Measurements from ENCODE around the gene PAAF1. TPM values are rescaled to one million over a fixed set of nuclear protein-coding genes. Genes with fewer than 3 reads are reported as not detected.
A peak's percentile ranks its signal among the peaks of the same experiment; 100 is the strongest.

Gene PAAF1
- 10 to 100 TPM; 32.0 to 40.6 TPM for total RNA-seq

- no peaks in the 10 kb centered on the region for H3K27me3 Mint-ChIP-seq
- peak; percentile 97 for ATAC-seq (replicated peaks)
- peaks cover 7% of the 10 kb centered on the region for H3K4me1 Mint-ChIP-seq
- peak within 1 kb of the TSS; percentile 97 for H3K27ac Mint-ChIP-seq
- no peaks in the 10 kb centered on the region for H3K9me3 Mint-ChIP-seq
- H3K36me3 Mint-ChIP-seq (ENCODE audit: low read depth) = peaks cover 55% of the 10 kb centered on the region
- peak within 1 kb of the TSS; percentile 94 for H3K4me3 Mint-ChIP-seq
Observed at GRCh38 chr11:73876424-73877310, at the start of gene PAAF1, which contains the start of gene COA4. TSS of gene PAAF1 (plus strand) at chr11:73876999. CDS start at chr11:73877022, 23 bp downstream. TSS of gene COA4 (minus strand) at chr11:73876846. CDS start at chr11:73873378, 3,468 bp downstream.

GRCh38 chr11:73830261-73830660 is 46.5 kb upstream of the PAAF1 start:
- no peaks in the 10 kb centered on the region for H3K9me3 Mint-ChIP-seq
- peaks cover 63% of the 10 kb centered on the region for H3K36me3 Mint-ChIP-seq (ENCODE audit: low read depth)
- H3K27me3 Mint-ChIP-seq = no peaks in the 10 kb centered on the region
- no peak for ATAC-seq (replicated peaks)
- H3K4me1 Mint-ChIP-seq = no peaks in the 10 kb centered on the region
- H3K4me3 Mint-ChIP-seq = no peak overlapping the region
- H3K27ac Mint-ChIP-seq = no peak overlapping the region

- Mint-ChIP-seq H3K27ac (no peak overlapping the region), H3K27me3 (no peaks in the 10 kb centered on the region), H3K4me3 (no peak overlapping the region), H3K36me3 (ENCODE audit: low read depth) (peaks cover 39% of the 10 kb centered on the region), H3K9me3 (no peaks in the 10 kb centered on the region), H3K4me1 (no peaks in the 10 kb centered on the region)
- no peak for ATAC-seq (replicated peaks)
Observed at GRCh38 chr11:73833067-73833466, 43.7 kb upstream of the PAAF1 start.

- H3K27ac Mint-ChIP-seq = no peak overlapping the region
- H3K36me3 Mint-ChIP-seq (ENCODE audit: low read depth) = peaks cover 18% of the 10 kb centered on the region
- H3K4me3 Mint-ChIP-seq = no peak overlapping the region
- ATAC-seq (replicated peaks) = no peak
- H3K9me3 Mint-ChIP-seq = no peaks in the 10 kb centered on the region
- H3K4me1 Mint-ChIP-seq = no peaks in the 10 kb centered on the region
- H3K27me3 Mint-ChIP-seq = no peaks in the 10 kb centered on the region
Observed at GRCh38 chr11:73838443-73839122, 38.2 kb upstream of the PAAF1 start.

- Mint-ChIP-seq H3K9me3 (no peaks in the 10 kb centered on the region), H3K4me3 (no peak overlapping the region), H3K4me1 (no peaks in the 10 kb centered on the region), H3K27ac (no peak overlapping the region), H3K27me3 (no peaks in the 10 kb centered on the region), H3K36me3 (ENCODE audit: low read depth) (peaks cover 22% of the 10 kb centered on the region)
- ATAC-seq (replicated peaks) = no peak
Observed at GRCh38 chr11:73839123-73839457, 37.7 kb upstream of the PAAF1 start.

GRCh38 chr11:73851046-73851764 is 25.6 kb upstream of the PAAF1 start:
- Mint-ChIP-seq H3K27ac (no peak overlapping the region), H3K36me3 (ENCODE audit: low read depth) (peaks cover 40% of the 10 kb centered on the region), H3K27me3 (no peaks in the 10 kb centered on the region), H3K4me3 (no peak overlapping the region), H3K4me1 (no peaks in the 10 kb centered on the region), H3K9me3 (no peaks in the 10 kb centered on the region)
- no peak for ATAC-seq (replicated peaks)

GRCh38 chr11:73852049-73852448 is 24.8 kb upstream of the PAAF1 start:
- Mint-ChIP-seq H3K27me3 (no peaks in the 10 kb centered on the region), H3K4me1 (no peaks in the 10 kb centered on the region), H3K36me3 (ENCODE audit: low read depth) (peaks cover 32% of the 10 kb centered on the region), H3K27ac (no peak overlapping the region), H3K9me3 (no peaks in the 10 kb centered on the region), H3K4me3 (no peak overlapping the region)
- no peak for ATAC-seq (replicated peaks)

GRCh38 chr11:73854680-73855079 is 22.1 kb upstream of the PAAF1 start:
- ATAC-seq (replicated peaks) = no peak
- H3K36me3 Mint-ChIP-seq (ENCODE audit: low read depth) = peaks cover 11% of the 10 kb centered on the region
- H3K4me1 Mint-ChIP-seq = no peaks in the 10 kb centered on the region
- H3K27me3 Mint-ChIP-seq = no peaks in the 10 kb centered on the region
- H3K9me3 Mint-ChIP-seq = no peaks in the 10 kb centered on the region
- H3K4me3 Mint-ChIP-seq = no peak overlapping the region
- no peak overlapping the region for H3K27ac Mint-ChIP-seq

- no peak overlapping the region for H3K27ac Mint-ChIP-seq
- no peaks in the 10 kb centered on the region for H3K27me3 Mint-ChIP-seq
- no peaks in the 10 kb centered on the region for H3K4me1 Mint-ChIP-seq
- no peak for ATAC-seq (replicated peaks)
- no peaks in the 10 kb centered on the region for H3K9me3 Mint-ChIP-seq
- H3K4me3 Mint-ChIP-seq = no peak overlapping the region
- H3K36me3 Mint-ChIP-seq (ENCODE audit: low read depth) = peaks cover 16% of the 10 kb centered on the region
Observed at GRCh38 chr11:73856031-73856567, 20.7 kb upstream of the PAAF1 start.

- peaks cover 41% of the 10 kb centered on the region for H3K36me3 Mint-ChIP-seq (ENCODE audit: low read depth)
- H3K27me3 Mint-ChIP-seq = no peaks in the 10 kb centered on the region
- H3K9me3 Mint-ChIP-seq = no peaks in the 10 kb centered on the region
- ATAC-seq (replicated peaks) = no peak
- no peaks in the 10 kb centered on the region for H3K4me1 Mint-ChIP-seq
- H3K4me3 Mint-ChIP-seq = no peak overlapping the region
- no peak overlapping the region for H3K27ac Mint-ChIP-seq
Observed at GRCh38 chr11:73859671-73860070, 17.1 kb upstream of the PAAF1 start.

GRCh38 chr11:73860202-73860601 is 16.6 kb upstream of the PAAF1 start:
- peak overlapping the region; percentile 2 for H3K27ac Mint-ChIP-seq
- H3K27me3 Mint-ChIP-seq = no peaks in the 10 kb centered on the region
- ATAC-seq (replicated peaks) = no peak

GRCh38 chr11:73862986-73863385 is 13.8 kb upstream of the PAAF1 start:
- no peak overlapping the region for H3K4me3 Mint-ChIP-seq
- H3K4me1 Mint-ChIP-seq = no peaks in the 10 kb centered on the region
- ATAC-seq (replicated peaks) = no peak
- H3K27me3 Mint-ChIP-seq = no peaks in the 10 kb centered on the region
- H3K27ac Mint-ChIP-seq = no peak overlapping the region
- peaks cover 49% of the 10 kb centered on the region for H3K36me3 Mint-ChIP-seq (ENCODE audit: low read depth)
- no peaks in the 10 kb centered on the region for H3K9me3 Mint-ChIP-seq

More at GRCh38 chr11:73860202-73860601, 16.6 kb upstream of the PAAF1 start:
- H3K4me3 Mint-ChIP-seq = no peak overlapping the region
- no peaks in the 10 kb centered on the region for H3K4me1 Mint-ChIP-seq
- peaks cover 46% of the 10 kb centered on the region for H3K36me3 Mint-ChIP-seq (ENCODE audit: low read depth)
- H3K9me3 Mint-ChIP-seq = no peaks in the 10 kb centered on the region

GRCh38 chr11:73866095-73866579 is 10.7 kb upstream of the PAAF1 start:
- H3K27me3 Mint-ChIP-seq = no peaks in the 10 kb centered on the region
- H3K36me3 Mint-ChIP-seq (ENCODE audit: low read depth) = peaks cover 45% of the 10 kb centered on the region
- no peaks in the 10 kb centered on the region for H3K4me1 Mint-ChIP-seq
- no peak for ATAC-seq (replicated peaks)
- H3K27ac Mint-ChIP-seq = no peak overlapping the region
- H3K9me3 Mint-ChIP-seq = no peaks in the 10 kb centered on the region
- no peak overlapping the region for H3K4me3 Mint-ChIP-seq

GRCh38 chr11:73866586-73866996 is 10.2 kb upstream of the PAAF1 start:
- H3K36me3 Mint-ChIP-seq (ENCODE audit: low read depth) = peaks cover 45% of the 10 kb centered on the region
- H3K4me1 Mint-ChIP-seq = no peaks in the 10 kb centered on the region
- peak; percentile 26 for ATAC-seq (replicated peaks)
- no peak overlapping the region for H3K27ac Mint-ChIP-seq
- no peaks in the 10 kb centered on the region for H3K9me3 Mint-ChIP-seq
- H3K4me3 Mint-ChIP-seq = no peak overlapping the region
- H3K27me3 Mint-ChIP-seq = no peaks in the 10 kb centered on the region

Measured in activated T-helper 17 cell treated with anti-CD3 and anti-CD28 coated beads, Interleukin-2, amount 50 U/mL, for 72 hours (primary cell).